KOPT-K1 (cell line): ENCODE data around the gene GNG7.
"Not testable (repeated sequence)": the region's sequence is repeated elsewhere in the genome, so short reads cannot be mapped to it uniquely, and the experiment has no call there.

Experiments
- H3K27ac ChIP-seq: fragments of 200-600 bp; sonication (generic); 2 replicates; pipeline ENCODE4 v1.5.1; 2016; ENCODE audit warnings: antibody characterized with exemption, mild to moderate bottlenecking, low read depth, low read length; ENCODE audit not compliant: poor library complexity, severe bottlenecking
- H3K36me3 ChIP-seq: fragments of 200-600 bp; sonication (generic); 2 replicates; pipeline ENCODE4 v1.5.1; 2017; ENCODE audit warnings: antibody characterized with exemption, mild to moderate bottlenecking, low read length, moderate library complexity; ENCODE audit not compliant: insufficient read depth
- H3K9me3 ChIP-seq: fragments of 200-600 bp; sonication (generic); 2 replicates; pipeline ENCODE4 v1.5.1; 2017; ENCODE audit warnings: antibody characterized with exemption, low read length, mild to moderate bottlenecking; ENCODE audit not compliant: insufficient read depth, poor library complexity, severe bottlenecking

Gene GNG7

DNA sequence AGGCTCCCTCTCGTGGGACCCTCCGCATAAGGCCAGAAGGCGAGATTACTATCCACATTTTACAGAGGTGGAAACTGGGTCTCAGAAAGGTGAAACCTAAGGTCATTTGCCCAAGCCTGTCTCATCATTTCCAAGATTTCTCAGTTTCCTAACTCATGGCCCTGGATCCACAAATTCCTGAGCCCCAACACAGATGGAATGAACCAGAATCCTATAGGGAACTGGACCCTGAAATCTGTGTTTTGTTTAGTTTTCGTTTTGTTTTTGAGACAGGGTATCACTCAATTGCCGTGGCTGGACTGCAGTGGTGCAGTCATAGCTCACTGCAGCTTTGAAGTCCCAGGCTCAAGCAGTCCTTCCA is 563 bp upstream of the GNG7 start:
- Histone ChIP-seq H3K9me3 (no peaks in the 10 kb centered on the region), H3K36me3 (no peaks in the 10 kb centered on the region), H3K27ac (no peak overlapping the region)

DNA sequence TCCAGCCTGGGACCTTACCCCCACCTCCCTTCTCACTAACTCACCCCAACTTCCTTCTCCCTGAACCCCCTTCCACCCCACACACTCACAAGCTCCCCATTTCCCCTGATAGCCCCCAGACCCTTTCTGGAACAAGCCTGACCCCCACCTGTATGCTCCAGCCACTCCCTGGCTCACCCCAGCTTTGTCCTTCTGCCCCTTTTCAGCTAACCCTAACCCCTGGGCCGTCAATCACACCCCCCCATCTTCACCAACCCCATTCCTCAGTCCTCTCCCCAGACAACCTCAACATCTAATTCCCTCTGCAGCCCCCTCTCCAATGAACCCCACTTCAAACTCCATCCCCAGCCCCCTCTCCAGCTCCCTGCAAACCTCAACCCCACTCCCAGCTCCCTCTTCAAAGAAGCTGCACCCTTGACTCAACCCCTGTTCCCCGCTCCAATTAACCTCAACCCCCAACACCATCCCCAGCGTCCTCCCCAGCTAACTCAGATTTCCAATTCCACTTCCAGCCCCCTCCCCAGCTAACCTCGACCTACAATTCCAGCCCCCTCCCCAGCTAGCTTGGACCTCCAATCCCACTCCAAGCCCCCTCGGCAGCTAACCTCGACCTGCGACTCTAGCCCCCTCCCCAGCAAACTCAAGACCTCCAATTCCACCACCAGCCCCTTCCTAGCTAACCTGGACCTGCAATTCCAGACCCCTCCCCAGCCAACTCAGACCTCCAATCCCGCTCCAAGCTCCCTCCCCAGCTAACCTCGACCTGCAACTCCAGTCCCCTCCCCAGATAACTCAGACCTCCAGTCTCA is 929 bp downstream of the GNG7 start:
- no peak overlapping the region for H3K27ac ChIP-seq
- no peaks in the 10 kb centered on the region for H3K36me3 ChIP-seq
- H3K9me3 ChIP-seq = no peaks in the 10 kb centered on the region

DNA sequence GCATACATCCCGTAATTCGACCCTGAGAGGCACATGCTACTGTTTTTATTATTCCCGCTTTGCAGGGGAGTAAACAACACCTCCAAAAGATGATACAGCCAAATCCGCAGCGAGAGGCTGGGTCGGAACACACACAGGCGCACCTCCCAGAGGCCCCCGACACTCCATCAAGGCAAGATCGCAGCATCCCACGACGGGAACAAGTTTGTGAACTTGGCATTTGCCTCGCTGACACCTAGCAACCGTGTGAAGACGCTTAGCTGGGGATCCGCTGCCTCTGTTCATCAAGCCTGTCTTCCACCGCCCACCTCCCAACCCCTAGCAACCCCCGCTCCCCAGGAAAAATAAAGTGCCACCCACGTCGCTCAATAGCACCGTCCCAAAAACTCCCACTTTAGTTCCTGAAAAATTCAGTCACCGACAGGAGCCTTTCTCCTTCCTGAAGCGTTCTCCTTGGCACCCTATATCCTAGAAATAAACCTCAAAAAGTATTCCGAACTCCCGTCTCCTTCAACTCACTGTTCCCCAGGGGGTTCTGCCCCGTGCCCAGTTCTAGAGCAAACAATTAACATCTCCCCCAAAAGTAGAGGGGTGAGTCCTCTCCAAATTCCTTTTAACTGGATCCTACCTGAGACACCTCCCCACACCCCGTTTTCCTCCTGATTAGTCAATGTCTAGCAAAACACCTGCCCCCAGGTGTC is 1.7 kb downstream of the GNG7 start:
- no peaks in the 10 kb centered on the region for H3K9me3 ChIP-seq
- H3K36me3 ChIP-seq = no peaks in the 10 kb centered on the region

DNA sequence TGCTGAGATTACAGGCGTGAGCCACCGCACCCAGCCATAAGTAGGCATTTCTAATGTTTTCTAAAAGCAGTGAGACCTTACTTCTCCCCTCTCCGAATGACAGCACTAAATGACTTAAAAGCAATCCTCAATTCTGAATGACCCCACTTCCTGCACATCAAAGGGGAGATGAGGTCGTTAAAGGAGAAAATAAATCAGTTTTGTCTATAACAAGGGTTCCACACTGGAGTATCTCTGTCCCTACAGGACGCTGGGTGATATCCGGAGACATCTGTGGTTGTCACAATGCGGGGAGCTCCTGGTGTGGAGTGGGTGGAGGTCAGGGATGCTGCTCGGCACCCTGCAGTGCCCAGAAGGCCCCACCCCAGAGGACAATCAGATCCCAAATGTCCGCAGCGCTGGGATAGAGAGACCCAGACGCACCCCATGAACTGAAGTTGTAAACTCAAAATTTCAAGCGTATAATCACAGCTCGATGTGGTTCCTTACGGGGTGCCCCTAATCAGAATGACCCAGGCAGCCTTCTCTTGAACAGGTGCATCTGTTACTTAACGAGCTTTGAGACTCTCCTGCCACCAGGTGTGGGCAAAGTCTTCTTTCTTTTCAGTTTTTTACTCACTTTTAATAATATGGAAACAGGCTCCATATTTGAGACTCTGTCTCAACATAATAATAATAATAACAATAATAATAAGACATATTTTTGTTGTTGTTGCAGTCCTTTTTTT is 2.9 kb downstream of the GNG7 start:
- Histone ChIP-seq H3K36me3 (no peaks in the 10 kb centered on the region), H3K27ac (no peak overlapping the region), H3K9me3 (no peaks in the 10 kb centered on the region)

More for the DNA sequence above, 1.7 kb downstream of the GNG7 start:
- no peak overlapping the region for H3K27ac ChIP-seq

DNA sequence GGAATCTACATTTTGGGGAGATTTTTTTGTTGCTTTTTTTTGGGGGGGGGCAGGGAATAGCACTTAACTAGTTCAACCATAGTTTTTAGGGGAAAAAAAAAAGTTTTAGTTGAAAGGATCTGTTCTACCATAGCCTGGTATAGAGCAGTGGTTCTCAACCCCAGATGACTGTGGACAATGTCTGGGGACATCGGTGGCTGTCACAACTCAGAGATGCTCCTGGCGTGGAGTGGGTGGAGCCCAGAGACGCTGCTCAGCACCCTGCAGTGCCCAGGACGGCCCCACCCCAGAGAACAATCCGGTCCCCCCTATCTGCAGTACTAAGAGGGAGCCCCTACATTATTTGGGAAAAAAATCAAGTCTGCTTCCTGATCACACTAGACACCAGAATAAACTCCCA is 8.3 kb downstream of the GNG7 start:
- H3K36me3 ChIP-seq = no peaks in the 10 kb centered on the region
- H3K9me3 ChIP-seq = no peaks in the 10 kb centered on the region
- no peak overlapping the region for H3K27ac ChIP-seq

DNA sequence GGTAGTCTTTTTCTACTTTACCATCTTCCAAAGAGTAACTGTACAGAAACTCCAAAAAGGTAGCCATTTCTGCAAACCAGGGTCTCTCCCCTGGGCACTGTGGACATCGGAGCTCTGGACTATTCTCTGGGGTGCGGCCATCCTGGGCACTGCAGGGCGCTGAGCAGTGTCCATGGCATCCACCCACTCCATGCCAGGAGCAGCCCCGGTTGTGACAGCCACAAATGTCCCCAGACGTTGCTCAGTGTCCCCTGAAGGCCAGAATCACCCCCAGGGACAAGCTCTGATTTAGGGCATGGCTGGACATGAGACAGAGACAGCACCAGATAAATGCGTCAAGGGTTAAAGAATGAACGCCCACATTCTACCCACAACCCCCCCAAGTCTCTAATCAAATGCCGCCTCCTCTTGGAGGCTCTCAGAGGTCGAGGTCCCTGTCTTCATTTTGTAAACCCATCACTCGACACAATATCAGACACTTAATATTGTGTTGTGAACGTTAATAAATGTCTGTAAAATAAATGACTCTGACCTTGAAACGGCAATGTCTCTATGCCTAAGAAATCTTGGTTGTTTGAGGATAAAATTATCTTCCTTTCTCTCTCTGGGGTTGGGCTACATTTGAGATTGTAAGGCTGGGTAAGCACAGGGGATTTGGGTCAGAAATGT is 8.9 kb downstream of the GNG7 start:
- Histone ChIP-seq H3K36me3 (no peaks in the 10 kb centered on the region), H3K27ac (no peak overlapping the region), H3K9me3 (no peaks in the 10 kb centered on the region)

DNA sequence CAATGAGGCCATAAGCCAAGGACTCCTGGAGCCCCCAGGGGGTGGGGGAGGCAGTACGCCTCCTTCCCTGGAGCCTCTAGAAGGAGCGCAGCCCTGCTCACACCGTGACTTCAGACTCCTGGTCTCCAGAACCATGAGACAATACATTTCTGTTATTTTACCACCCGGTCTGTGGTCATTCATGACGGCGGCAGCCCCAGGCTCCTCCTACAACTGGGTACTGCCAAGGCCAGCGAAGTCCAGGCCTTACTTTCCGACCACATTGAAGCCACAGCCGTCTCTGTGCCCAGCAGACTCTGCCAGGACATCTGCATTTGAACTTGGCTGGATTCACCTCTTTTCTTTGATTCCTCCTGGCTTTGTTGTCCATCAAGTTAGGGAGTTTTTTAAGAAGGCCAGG is 10.5 kb downstream of the GNG7 start:
- Histone ChIP-seq H3K27ac (no peak overlapping the region), H3K9me3 (no peaks in the 10 kb centered on the region)

DNA sequence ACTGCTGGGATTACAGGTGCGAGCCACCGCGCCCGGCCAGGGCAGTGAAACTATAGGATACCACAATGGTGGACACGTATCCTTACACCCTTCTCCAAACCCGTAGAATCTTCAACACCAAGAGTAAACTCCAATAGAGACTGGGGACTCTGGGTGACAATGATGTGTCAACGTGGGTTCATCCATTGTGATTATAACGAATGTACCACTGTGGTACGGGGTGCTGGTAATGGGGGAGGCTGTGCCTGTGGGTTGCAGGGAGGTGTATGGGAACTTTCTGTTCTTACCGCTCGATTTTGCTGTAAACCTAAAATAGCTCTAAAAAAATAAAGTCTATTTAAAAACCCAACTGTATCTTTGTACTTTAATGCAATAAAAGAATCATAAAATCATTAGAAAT is 11.6 kb downstream of the GNG7 start:
- Histone ChIP-seq H3K36me3 (no peaks in the 10 kb centered on the region), H3K9me3 (no peaks in the 10 kb centered on the region), H3K27ac (no peak overlapping the region)

More for the DNA sequence above, 10.5 kb downstream of the GNG7 start:
- no peaks in the 10 kb centered on the region for H3K36me3 ChIP-seq

DNA sequence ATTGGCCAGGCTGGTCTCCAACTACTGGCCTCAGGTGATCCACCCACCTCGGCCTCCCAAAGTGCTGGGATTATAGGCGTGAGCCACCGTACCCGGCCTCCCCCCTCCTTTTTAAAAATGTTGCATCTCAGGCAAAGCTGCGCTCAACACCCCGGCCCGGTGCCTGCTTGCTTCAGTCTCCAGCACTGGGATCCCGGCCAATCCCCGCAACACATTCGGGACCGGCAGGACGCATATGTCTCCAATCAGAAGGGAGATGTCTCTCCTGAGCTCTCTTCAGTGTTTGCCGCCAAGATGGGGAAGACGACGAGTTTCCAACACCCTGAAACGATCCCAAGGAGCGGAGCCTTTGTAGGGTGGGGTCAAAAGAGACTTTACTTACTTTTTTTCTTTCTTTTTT is 16.1 kb downstream of the GNG7 start:
- H3K36me3 ChIP-seq = no peaks in the 10 kb centered on the region
- H3K9me3 ChIP-seq = no peaks in the 10 kb centered on the region
- H3K27ac ChIP-seq = no peak overlapping the region

DNA sequence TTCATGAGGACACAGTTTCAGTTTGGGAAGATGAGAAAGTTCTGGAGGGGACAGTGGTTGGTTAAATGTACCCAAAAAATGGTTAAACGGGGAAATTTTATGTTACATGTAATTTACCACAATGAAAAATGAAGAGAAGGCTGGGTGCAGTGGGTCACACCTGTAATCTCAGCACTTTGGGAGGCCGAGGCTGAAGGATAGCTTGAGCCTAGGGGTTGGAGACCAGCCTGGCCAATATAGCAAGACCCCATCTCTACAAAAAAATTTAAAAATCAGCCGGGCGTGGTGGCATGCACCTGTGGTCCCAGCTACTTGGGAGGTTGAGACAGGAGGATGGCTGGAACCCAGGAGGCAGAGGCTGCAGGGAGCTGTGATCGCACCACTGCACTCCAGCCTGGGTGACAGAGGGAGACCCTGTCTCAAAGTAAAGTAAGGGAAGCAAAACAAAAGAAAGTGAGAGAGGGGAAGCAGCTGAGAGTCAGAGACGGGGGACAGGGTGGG is 17.2 kb downstream of the GNG7 start:
- no peak overlapping the region for H3K27ac ChIP-seq

DNA sequence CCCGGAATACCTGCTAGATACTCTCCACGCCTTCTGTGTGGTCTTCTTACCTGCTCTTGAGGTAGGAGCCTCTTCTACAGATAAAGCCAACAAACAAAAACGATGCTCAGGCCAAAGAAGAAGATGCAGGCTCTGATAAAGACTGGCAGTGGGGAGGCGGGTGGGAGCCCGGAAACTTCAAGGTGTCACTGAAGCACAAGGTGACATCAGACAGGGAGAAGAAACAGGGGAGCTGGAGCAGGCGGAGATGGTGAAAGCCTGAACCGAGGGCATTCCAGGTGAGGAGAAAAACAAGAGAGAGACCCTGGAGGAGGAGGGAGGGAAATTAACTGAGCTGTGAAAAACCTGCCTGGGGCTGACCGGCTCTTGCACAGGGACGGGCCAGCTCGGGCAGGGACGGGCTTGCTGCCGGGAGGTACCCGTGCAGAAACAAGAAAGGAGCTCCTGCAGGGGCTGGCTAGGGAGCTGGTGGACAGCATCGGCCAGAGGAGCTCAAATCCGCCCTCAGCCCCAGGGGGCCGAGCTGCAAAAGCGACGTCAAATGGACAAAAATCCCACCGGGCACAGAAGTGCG is 19.0 kb downstream of the GNG7 start:
- Histone ChIP-seq H3K36me3 (no peaks in the 10 kb centered on the region), H3K27ac (no peak overlapping the region), H3K9me3 (no peaks in the 10 kb centered on the region)

More for the DNA sequence above, 17.2 kb downstream of the GNG7 start:
- H3K36me3 ChIP-seq = no peaks in the 10 kb centered on the region
- H3K9me3 ChIP-seq = no peaks in the 10 kb centered on the region

DNA sequence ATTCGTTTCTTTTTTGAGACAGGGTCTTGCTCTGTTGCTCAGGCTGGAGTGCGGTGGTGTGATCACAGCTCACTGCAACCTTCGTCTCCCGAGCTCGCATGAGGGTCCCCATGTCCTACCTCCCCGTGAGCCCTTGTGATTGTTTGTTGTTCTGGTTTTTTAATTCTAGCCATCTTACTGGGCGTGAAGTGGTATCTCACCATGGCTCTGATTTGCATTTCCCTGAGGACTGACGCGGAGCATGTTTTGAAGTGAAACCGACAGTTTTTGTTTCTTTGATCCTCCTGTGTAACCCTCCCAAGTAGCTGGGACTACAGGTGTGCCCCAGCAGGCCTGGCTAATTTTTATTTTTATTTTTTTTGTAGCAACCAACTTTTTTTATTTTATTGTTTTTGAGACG is 21.7 kb downstream of the GNG7 start:
- H3K36me3 ChIP-seq = no peaks in the 10 kb centered on the region
- no peaks in the 10 kb centered on the region for H3K9me3 ChIP-seq
- H3K27ac ChIP-seq = no peak overlapping the region

DNA sequence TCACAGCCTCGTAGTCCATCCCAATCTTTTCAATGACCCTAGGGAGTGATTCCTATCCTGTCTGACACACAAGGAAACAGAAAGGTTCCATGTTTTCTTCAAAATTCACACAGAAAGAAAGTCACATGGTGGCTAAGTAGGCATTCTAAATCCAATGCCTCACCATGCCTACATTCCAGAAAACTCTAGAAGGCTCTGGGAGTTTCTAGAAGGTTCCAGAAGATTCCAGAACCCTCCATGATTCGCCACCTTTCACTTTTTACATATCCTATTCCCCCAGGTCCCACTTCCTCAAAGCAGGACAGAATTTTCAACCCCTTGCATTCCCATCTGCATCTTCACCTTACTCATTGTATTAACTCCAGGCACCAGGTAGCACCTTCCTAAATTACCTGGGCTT is 23.1 kb downstream of the GNG7 start:
- Histone ChIP-seq H3K27ac (no peak overlapping the region), H3K9me3 (no peaks in the 10 kb centered on the region), H3K36me3 (no peaks in the 10 kb centered on the region)

DNA sequence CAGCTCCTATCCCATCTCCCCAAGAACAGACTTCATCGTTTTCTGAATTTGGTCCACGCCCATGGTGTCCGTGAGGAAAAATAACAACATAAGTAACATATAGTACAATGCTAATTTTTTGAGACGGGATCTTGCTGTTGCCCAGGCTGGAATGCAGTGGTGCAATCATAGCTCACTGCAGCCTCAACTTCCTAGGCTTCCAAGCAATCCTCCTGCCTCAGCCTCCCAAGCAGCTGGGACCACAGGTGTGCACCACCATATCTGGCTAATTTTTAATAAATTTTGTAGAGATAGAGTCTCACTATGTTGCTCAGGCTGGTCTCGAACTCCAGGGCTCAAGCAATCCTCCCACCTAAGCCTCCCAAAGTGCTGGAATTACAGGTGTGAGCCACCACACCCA is 23.5 kb downstream of the GNG7 start:
- not testable (repeated sequence) for H3K36me3 ChIP-seq, H3K9me3 ChIP-seq, H3K27ac ChIP-seq
